Ammon's horn (tissue), 1 donor: Measurements from ENCODE around the gene ERBB4.
"Not testable (repeated sequence)": the region's sequence is repeated elsewhere in the genome, so short reads cannot be mapped to it uniquely, and the experiment has no call there.

Source experiments
- DNase-seq: peaks from one replicate; pipeline ENCODE4 v3.0.0-alpha.2; 2016; ENCODE audit warnings: low spot score

Gene ERBB4

GRCh38 chr2:212528106-212528856 is 10.3 kb downstream of the ERBB4 start:
- no peak for DNase-seq

- DNase-seq, result no peak
Observed at GRCh38 chr2:212526059-212526458, 12.5 kb downstream of the ERBB4 start.

GRCh38 chr2:212523756-212524155 is 14.8 kb downstream of the ERBB4 start:
- no peak for DNase-seq

GRCh38 chr2:212520340-212520739 is 18.3 kb downstream of the ERBB4 start:
- peak; percentile 41 for DNase-seq

GRCh38 chr2:212517693-212518092 is 20.9 kb downstream of the ERBB4 start:
- DNase-seq, result no peak

- DNase-seq, result no peak
Observed at GRCh38 chr2:212505586-212505985, 33.0 kb downstream of the ERBB4 start.

- DNase-seq, result no peak
Observed at GRCh38 chr2:212495046-212495445, 43.6 kb downstream of the ERBB4 start.

GRCh38 chr2:212494418-212495020 is 44.1 kb downstream of the ERBB4 start:
- no peak for DNase-seq

- DNase-seq, result no peak
Observed at GRCh38 chr2:212489719-212490346, 48.8 kb downstream of the ERBB4 start.

GRCh38 chr2:212488611-212489010 is 50.0 kb downstream of the ERBB4 start:
- DNase-seq, result no peak

GRCh38 chr2:212484563-212485080 is 54.0 kb downstream of the ERBB4 start:
- no peak for DNase-seq

GRCh38 chr2:212480447-212480846 is 58.2 kb downstream of the ERBB4 start:
- DNase-seq, result peak; percentile 11

- peak; percentile 25 for DNase-seq
Observed at GRCh38 chr2:212477571-212477970, 61.0 kb downstream of the ERBB4 start.

- DNase-seq, result no peak
Observed at GRCh38 chr2:212473211-212473610, 65.4 kb downstream of the ERBB4 start.

- DNase-seq, result not testable (repeated sequence)
Observed at GRCh38 chr2:212467551-212467950, 71.1 kb downstream of the ERBB4 start.

- DNase-seq, result no peak
Observed at GRCh38 chr2:212465456-212465855, 73.1 kb downstream of the ERBB4 start.

- not testable (repeated sequence) for DNase-seq
Observed at GRCh38 chr2:212461708-212462107, 76.9 kb downstream of the ERBB4 start.

GRCh38 chr2:212454149-212454548 is 84.5 kb downstream of the ERBB4 start:
- DNase-seq, result no peak

GRCh38 chr2:212451786-212452231 is 86.8 kb downstream of the ERBB4 start:
- no peak for DNase-seq

- DNase-seq, result no peak
Observed at GRCh38 chr2:212448698-212449097, 89.9 kb downstream of the ERBB4 start.

GRCh38 chr2:212441821-212442220 is 96.8 kb downstream of the ERBB4 start:
- no peak for DNase-seq

GRCh38 chr2:212441141-212441540 is 97.5 kb downstream of the ERBB4 start:
- no peak for DNase-seq
